Glutamatergic neuron (in vitro differentiated cells): Measurements from ENCODE around the gene C1QTNF12. TPM values are rescaled to one million over a fixed set of nuclear protein-coding genes. Genes with fewer than 3 reads are reported as not detected.

Source experiments
- DNase-seq: peaks from one replicate; pipeline ENCODE4 v3.0.0; 2022
- H3K27ac Mint-ChIP-seq: one replicate; pipeline ENCODE4 v1.8.0; 2020; ENCODE audit warnings: mild to moderate bottlenecking, mixed read lengths, inconsistent platforms; ENCODE audit not compliant: unreplicated experiment
- H3K27me3 Mint-ChIP-seq: one replicate; pipeline ENCODE4 v1.8.0; 2020; ENCODE audit warnings: mild to moderate bottlenecking, moderate library complexity, mixed read lengths, inconsistent platforms; ENCODE audit not compliant: unreplicated experiment
- H3K36me3 Mint-ChIP-seq: one replicate; pipeline ENCODE4 v1.8.0; 2020; ENCODE audit warnings: mild to moderate bottlenecking, mixed read lengths, inconsistent platforms; ENCODE audit not compliant: unreplicated experiment
- H3K4me1 Mint-ChIP-seq: one replicate; pipeline ENCODE4 v1.8.0; 2020; ENCODE audit warnings: mild to moderate bottlenecking, low read depth, mixed read lengths, inconsistent platforms; ENCODE audit not compliant: unreplicated experiment
- H3K4me3 Mint-ChIP-seq: one replicate; pipeline ENCODE4 v1.8.0; 2020; ENCODE audit warnings: mild to moderate bottlenecking, mixed read lengths, inconsistent platforms; ENCODE audit not compliant: unreplicated experiment
- H3K9me3 Mint-ChIP-seq: one replicate; pipeline ENCODE4 v1.8.0; 2020; ENCODE audit warnings: mild to moderate bottlenecking, moderate library complexity, mixed read lengths, inconsistent platforms; ENCODE audit not compliant: unreplicated experiment
- total RNA-seq: library from RNA; stranded (reverse); fragmentation: NEBNext Ultra II Directional; extraction: Animal tissue kit (Norgen Biotek cat#: 25700); gene quantifications from one replicate; pipeline ENCODE4 v1.2.1, GENCODE V29; 2021; ENCODE audit not compliant: unreplicated experiment
- TF ChIP-seq, protein P1 (sequence below): fragments of 200-600 bp; sonication (generic); IDR thresholded peaks from one replicate; pipeline ENCODE4 v1.5.0; 2021; ENCODE audit not compliant: partially characterized antibody, unreplicated experiment

The C1QTNF12 gene
- total RNA-seq, 1 donor from 2014 or later, result 9.1 TPM

- H3K27ac Mint-ChIP-seq, result no peak overlapping the region
- peaks cover 5% of the 10 kb centered on the region for H3K9me3 Mint-ChIP-seq
- TF ChIP-seq, protein P1, sequence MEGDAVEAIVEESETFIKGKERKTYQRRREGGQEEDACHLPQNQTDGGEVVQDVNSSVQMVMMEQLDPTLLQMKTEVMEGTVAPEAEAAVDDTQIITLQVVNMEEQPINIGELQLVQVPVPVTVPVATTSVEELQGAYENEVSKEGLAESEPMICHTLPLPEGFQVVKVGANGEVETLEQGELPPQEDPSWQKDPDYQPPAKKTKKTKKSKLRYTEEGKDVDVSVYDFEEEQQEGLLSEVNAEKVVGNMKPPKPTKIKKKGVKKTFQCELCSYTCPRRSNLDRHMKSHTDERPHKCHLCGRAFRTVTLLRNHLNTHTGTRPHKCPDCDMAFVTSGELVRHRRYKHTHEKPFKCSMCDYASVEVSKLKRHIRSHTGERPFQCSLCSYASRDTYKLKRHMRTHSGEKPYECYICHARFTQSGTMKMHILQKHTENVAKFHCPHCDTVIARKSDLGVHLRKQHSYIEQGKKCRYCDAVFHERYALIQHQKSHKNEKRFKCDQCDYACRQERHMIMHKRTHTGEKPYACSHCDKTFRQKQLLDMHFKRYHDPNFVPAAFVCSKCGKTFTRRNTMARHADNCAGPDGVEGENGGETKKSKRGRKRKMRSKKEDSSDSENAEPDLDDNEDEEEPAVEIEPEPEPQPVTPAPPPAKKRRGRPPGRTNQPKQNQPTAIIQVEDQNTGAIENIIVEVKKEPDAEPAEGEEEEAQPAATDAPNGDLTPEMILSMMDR, result no peak
- H3K36me3 Mint-ChIP-seq, result no peaks in the 10 kb centered on the region
- H3K27me3 Mint-ChIP-seq, result peaks cover 7% of the 10 kb centered on the region
- DNase-seq, result peak; percentile 17
- H3K4me3 Mint-ChIP-seq, result no peak overlapping the region
- H3K4me1 Mint-ChIP-seq, result peaks cover 10% of the 10 kb centered on the region
These were observed 35.6 kb downstream of the C1QTNF12 start for GRCh38 chr1:1210726-1211540.

- peaks cover 5% of the 10 kb centered on the region for H3K9me3 Mint-ChIP-seq
- H3K4me3 Mint-ChIP-seq, result no peak overlapping the region
- DNase-seq, result peak; percentile 34
- peaks cover 6% of the 10 kb centered on the region for H3K27me3 Mint-ChIP-seq
- peaks cover 10% of the 10 kb centered on the region for H3K4me1 Mint-ChIP-seq
- H3K36me3 Mint-ChIP-seq, result no peaks in the 10 kb centered on the region
- TF ChIP-seq, protein P1, result no peak
- H3K27ac Mint-ChIP-seq, result peak overlapping the region; percentile 94
These were observed 37.6 kb downstream of the C1QTNF12 start for GRCh38 chr1:1208713-1209433.

- Mint-ChIP-seq H3K27me3 (peaks cover 6% of the 10 kb centered on the region), H3K27ac (peak overlapping the region; percentile 33), H3K4me3 (no peak overlapping the region), H3K4me1 (peaks cover 10% of the 10 kb centered on the region), H3K36me3 (no peaks in the 10 kb centered on the region), H3K9me3 (peaks cover 5% of the 10 kb centered on the region)
- peak; percentile 8 for DNase-seq
- TF ChIP-seq, protein P1, result no peak
These were observed 39.0 kb downstream of the C1QTNF12 start for GRCh38 chr1:1207571-1207892.

DNA sequence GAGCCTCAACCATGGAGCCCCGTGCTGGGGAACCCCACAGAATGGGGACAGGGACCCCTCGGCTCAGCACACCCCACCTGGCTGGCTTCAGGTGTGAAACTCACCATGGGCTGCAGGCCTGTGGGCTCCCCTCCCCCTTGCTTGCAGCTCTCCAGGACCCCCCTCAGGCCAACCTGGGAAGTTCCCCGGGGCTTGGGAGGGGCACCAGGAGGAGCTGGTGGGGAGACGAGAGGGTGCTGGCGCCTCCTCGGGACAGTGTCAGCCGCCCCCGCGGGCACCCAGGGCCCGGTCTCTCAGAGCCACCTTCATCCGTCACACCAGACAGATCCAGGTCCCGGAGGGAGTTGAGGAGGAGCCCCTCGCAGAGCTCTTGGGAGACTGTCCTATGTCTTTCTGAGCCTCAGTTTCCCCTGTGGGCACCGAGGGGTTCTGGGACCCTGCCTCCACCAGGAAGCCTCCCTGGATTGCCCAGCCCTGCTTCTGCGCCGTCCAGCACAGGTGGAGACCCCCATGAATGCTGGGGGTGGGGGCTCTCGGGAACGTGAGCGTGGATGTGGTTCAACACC, 39.5 kb downstream of the C1QTNF12 start:
- DNase-seq, result peak; percentile 25
- Mint-ChIP-seq H3K9me3 (peaks cover 5% of the 10 kb centered on the region), H3K36me3 (no peaks in the 10 kb centered on the region), H3K27me3 (peaks cover 6% of the 10 kb centered on the region), H3K4me3 (no peak overlapping the region), H3K27ac (peak overlapping the region; percentile 33), H3K4me1 (peaks cover 10% of the 10 kb centered on the region)
- TF ChIP-seq, protein P1, result no peak
